ENCODE results near the gene PTPN12. TPM values are rescaled to one million over a fixed set of nuclear protein-coding genes. Genes with fewer than 3 reads are reported as not detected.

The PTPN12 gene
- total and polyA plus RNA-seq, 2 donors from 2014 or later: 19.2 to 83.1 TPM

- Histone ChIP-seq H3K9ac (ENCODE audit: low read length in 3 of 3) (no peak overlapping the region), H3K4me3 (ENCODE audit: low read length in 3 of 3) (no peak overlapping the region), H3K27ac (ENCODE audit: low read depth in 2 of 2, low read length in 2 of 2) (no peak overlapping the region), H3K9me3 (ENCODE audit: control insufficient read depth in 2 of 3, insufficient read depth in 1 of 3, low read length in 3 of 3) (no peaks in the 10 kb centered on the region), H3K4me1 (ENCODE audit: control insufficient read depth in 2 of 3, insufficient read depth in 2 of 3, low read depth in 1 of 3, low read length in 3 of 3) (peaks cover 0 to 6% (median 3%) of the 10 kb centered on the region in 3 donors), H3K27me3 (ENCODE audit: control insufficient read depth, insufficient read depth, low read length) (no peaks in the 10 kb centered on the region), H3K36me3 (ENCODE audit: control insufficient read depth in 2 of 3, insufficient read depth in 3 of 3, low read length in 3 of 3) (peaks cover 0 to 5% (median 5%) of the 10 kb centered on the region in 3 donors)
- no peak for DNase-seq
- no peak for TF ChIP-seq CTCF (IDR thresholded peaks at IDR 0.05; ENCODE audit: borderline replicate concordance, extremely low read depth, insufficient read depth)
- intact Hi-C loops (cut with DNase I): no loop called here
- no peak for FAIRE-seq
Observed at GRCh38 chr7:77571801-77572200, 34.7 kb downstream of the PTPN12 start.

- peaks cover 0 to 5% (median 5%) of the 10 kb centered on the region in 3 donors for H3K36me3 ChIP-seq (ENCODE audit: control insufficient read depth in 2 of 3, insufficient read depth in 3 of 3, low read length in 3 of 3)
- peaks cover 0 to 3% (median 0%) of the 10 kb centered on the region in 3 donors for H3K4me1 ChIP-seq (ENCODE audit: control insufficient read depth in 2 of 3, insufficient read depth in 2 of 3, low read depth in 1 of 3, low read length in 3 of 3)
- intact Hi-C loops (cut with DNase I): no loop called here
- H3K27ac ChIP-seq (ENCODE audit: low read depth in 2 of 2, low read length in 2 of 2): no peak overlapping the region
- H3K9ac ChIP-seq (ENCODE audit: low read length in 3 of 3): no peak overlapping the region
- TF ChIP-seq CTCF (IDR thresholded peaks at IDR 0.05; ENCODE audit: borderline replicate concordance, extremely low read depth, insufficient read depth): no peak
- H3K27me3 ChIP-seq (ENCODE audit: control insufficient read depth, insufficient read depth, low read length): no peaks in the 10 kb centered on the region
- DNase-seq: peak in 4 of 5 donors; percentile 29 to 51 (median 40)
- no peak for FAIRE-seq
- H3K4me3 ChIP-seq (ENCODE audit: low read length in 3 of 3): no peak overlapping the region
- no peaks in the 10 kb centered on the region for H3K9me3 ChIP-seq (ENCODE audit: control insufficient read depth in 2 of 3, insufficient read depth in 1 of 3, low read length in 3 of 3)
Observed at GRCh38 chr7:77575187-77575586, 38.1 kb downstream of the PTPN12 start.

GRCh38 chr7:77576856-77577255, 39.8 kb downstream of the PTPN12 start:
- H3K4me1 ChIP-seq (ENCODE audit: control insufficient read depth in 2 of 3, insufficient read depth in 2 of 3, low read depth in 1 of 3, low read length in 3 of 3): no peaks in the 10 kb centered on the region
- DNase-seq: no peak
- H3K9ac ChIP-seq (ENCODE audit: low read length in 3 of 3): no peak overlapping the region
- H3K27ac ChIP-seq (ENCODE audit: low read depth in 2 of 2, low read length in 2 of 2): no peak overlapping the region
- FAIRE-seq: no peak
- intact Hi-C loops (cut with DNase I): no loop called here
- no peak overlapping the region for H3K4me3 ChIP-seq (ENCODE audit: low read length in 3 of 3)
- H3K36me3 ChIP-seq (ENCODE audit: control insufficient read depth in 2 of 3, insufficient read depth in 3 of 3, low read length in 3 of 3): peaks cover 0 to 5% (median 5%) of the 10 kb centered on the region in 3 donors
- no peak for TF ChIP-seq CTCF (IDR thresholded peaks at IDR 0.05; ENCODE audit: borderline replicate concordance, extremely low read depth, insufficient read depth)
- H3K9me3 ChIP-seq (ENCODE audit: control insufficient read depth in 2 of 3, insufficient read depth in 1 of 3, low read length in 3 of 3): no peaks in the 10 kb centered on the region
- no peaks in the 10 kb centered on the region for H3K27me3 ChIP-seq (ENCODE audit: control insufficient read depth, insufficient read depth, low read length)

GRCh38 chr7:77579797-77580196, 42.7 kb downstream of the PTPN12 start:
- FAIRE-seq: no peak
- no peak overlapping the region for H3K4me3 ChIP-seq (ENCODE audit: low read length in 3 of 3)

More at GRCh38 chr7:77579797-77580196, 42.7 kb downstream of the PTPN12 start:
- DNase-seq: no peak
- Histone ChIP-seq H3K36me3 (ENCODE audit: control insufficient read depth in 2 of 3, insufficient read depth in 3 of 3, low read length in 3 of 3) (no peaks in the 10 kb centered on the region), H3K27ac (ENCODE audit: low read depth in 2 of 2, low read length in 2 of 2) (no peak overlapping the region), H3K27me3 (ENCODE audit: control insufficient read depth, insufficient read depth, low read length) (no peaks in the 10 kb centered on the region), H3K4me1 (ENCODE audit: control insufficient read depth in 2 of 3, insufficient read depth in 2 of 3, low read depth in 1 of 3, low read length in 3 of 3) (no peaks in the 10 kb centered on the region), H3K9ac (ENCODE audit: low read length in 3 of 3) (no peak overlapping the region), H3K9me3 (ENCODE audit: control insufficient read depth in 2 of 3, insufficient read depth in 1 of 3, low read length in 3 of 3) (no peaks in the 10 kb centered on the region)
- intact Hi-C loops (cut with DNase I): no loop called here
- no peak for TF ChIP-seq CTCF (IDR thresholded peaks at IDR 0.05; ENCODE audit: borderline replicate concordance, extremely low read depth, insufficient read depth)
